CD4-positive, alpha-beta T cell treated with Interleukin-6 at 100 ng/mL for 8 hours (primary cell): ENCODE results near the gene FAR1.
"Not testable (repeated sequence)": the region's sequence is repeated elsewhere in the genome, so short reads cannot be mapped to it uniquely, and the experiment has no call there.

Experiments
- DNase-seq: peaks from one replicate; pipeline ENCODE4 v3.0.0-alpha.2; 2020; ENCODE audit warnings: mixed read lengths, low spot score

The FAR1 gene

GRCh38 chr11:13668102-13668956, at the start of gene FAR1:
Gene FAR1, plus strand, starts transcription at chr11:13668668. Its CDS starts 26,098 bp downstream, at chr11:13694766.
- DNase-seq: peak; percentile 97

- DNase-seq: no peak
Measured at GRCh38 chr11:13620063-13620462, 48.4 kb upstream of the FAR1 start.

GRCh38 chr11:13626818-13627217, 41.6 kb upstream of the FAR1 start:
- DNase-seq: not testable (repeated sequence)

- not testable (repeated sequence) for DNase-seq
Measured at GRCh38 chr11:13628634-13629033, 39.8 kb upstream of the FAR1 start.

- DNase-seq: no peak
Measured at GRCh38 chr11:13629779-13630178, 38.7 kb upstream of the FAR1 start.

GRCh38 chr11:13635290-13635689, 33.2 kb upstream of the FAR1 start:
- no peak for DNase-seq

- DNase-seq: no peak
Measured at GRCh38 chr11:13635804-13636203, 32.7 kb upstream of the FAR1 start.

GRCh38 chr11:13637125-13638069, 31.1 kb upstream of the FAR1 start:
- no peak for DNase-seq

- DNase-seq: no peak
Measured at GRCh38 chr11:13638422-13638821, 30.0 kb upstream of the FAR1 start.

- no peak for DNase-seq
Measured at GRCh38 chr11:13644997-13645687, 23.3 kb upstream of the FAR1 start.

GRCh38 chr11:13647391-13647790, 21.1 kb upstream of the FAR1 start:
- no peak for DNase-seq

GRCh38 chr11:13649619-13650018, 18.8 kb upstream of the FAR1 start:
- DNase-seq: no peak

GRCh38 chr11:13651515-13651914, 17.0 kb upstream of the FAR1 start:
- not testable (repeated sequence) for DNase-seq

GRCh38 chr11:13661074-13661623, 7.3 kb upstream of the FAR1 start:
- no peak for DNase-seq

GRCh38 chr11:13663631-13664071, 4.8 kb upstream of the FAR1 start:
- no peak for DNase-seq

GRCh38 chr11:13664351-13664750, 4.1 kb upstream of the FAR1 start:
- no peak for DNase-seq

GRCh38 chr11:13666708-13667107, 1.8 kb upstream of the FAR1 start:
- no peak for DNase-seq

- no peak for DNase-seq
Measured at GRCh38 chr11:13667245-13667644, 1.2 kb upstream of the FAR1 start.

GRCh38 chr11:13667795-13668101, 720 bp upstream of the FAR1 start:
- no peak for DNase-seq

GRCh38 chr11:13668957-13669521, 571 bp downstream of the FAR1 start:
- peak; percentile 5 for DNase-seq
